Ureter (tissue), 1 donor: ENCODE data around the gene NR5A1. TPM values are rescaled to one million over a fixed set of nuclear protein-coding genes. Genes with fewer than 3 reads are reported as not detected.

Experiments used
- DNase-seq: peaks from one replicate; pipeline ENCODE4 v3.0.0-alpha.2; 2020; ENCODE audit warnings: low spot score
- total RNA-seq: library from RNA; stranded (reverse); gene quantifications from one replicate; pipeline ENCODE4 v1.2.4, GENCODE V29; 2023
- donor health status: DM: yes; HTN: yes; CAD: no.

Gene NR5A1
- total RNA-seq, 1 donor from 2014 or later: not detected

DNA sequence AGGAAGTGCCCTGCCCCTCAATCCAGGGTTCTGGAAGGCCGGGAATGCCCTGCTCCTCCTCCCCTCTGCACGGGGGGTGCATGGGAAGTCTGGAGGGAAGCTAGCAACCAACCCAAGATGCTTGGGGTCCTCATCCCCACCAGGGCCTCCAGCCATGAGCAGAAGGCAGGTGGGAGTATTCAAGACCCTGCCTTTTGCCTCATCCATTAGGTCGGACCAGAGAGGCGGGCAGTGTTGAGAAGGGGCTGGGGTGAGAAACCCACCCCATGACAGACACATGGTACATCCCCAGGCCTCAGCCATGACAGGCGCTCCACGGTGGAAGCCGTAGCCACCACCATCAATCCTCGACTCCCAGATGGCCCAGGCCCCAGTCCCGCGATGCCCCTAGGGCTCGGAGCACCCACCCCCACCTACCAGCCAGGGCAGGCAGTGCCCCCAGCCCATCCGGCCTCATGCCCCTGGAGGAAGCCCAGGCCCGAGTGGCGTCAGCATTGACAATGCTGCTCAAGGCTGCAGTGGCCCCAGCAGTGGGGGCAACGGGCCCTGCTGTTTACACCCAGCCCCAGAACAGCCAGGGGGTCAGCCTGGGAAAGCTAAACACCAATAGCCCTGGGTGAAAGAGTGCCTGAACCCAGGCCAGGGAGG, 8.6 kb downstream of the NR5A1 start:
- DNase-seq: no peak

DNA sequence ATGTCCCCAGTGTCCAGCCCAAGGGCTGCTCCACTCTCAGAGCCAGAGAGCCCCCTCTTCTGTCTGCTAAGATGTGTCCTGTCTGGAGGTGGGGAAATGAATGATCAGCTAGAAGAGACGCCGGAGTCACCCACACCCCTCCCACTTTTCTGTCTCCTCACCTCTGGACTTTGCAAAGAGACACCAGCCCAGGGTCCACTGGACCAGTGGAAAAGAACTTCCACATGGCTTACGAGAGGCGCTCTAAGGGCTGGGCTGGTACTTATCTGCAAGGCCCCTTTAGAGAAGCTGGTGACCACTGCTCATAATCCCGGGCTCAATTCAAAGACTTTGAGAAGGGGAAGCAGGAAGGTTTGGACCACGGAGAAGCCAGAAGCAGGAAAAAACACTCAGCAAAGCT, 9.2 kb downstream of the NR5A1 start:
- no peak for DNase-seq

DNA sequence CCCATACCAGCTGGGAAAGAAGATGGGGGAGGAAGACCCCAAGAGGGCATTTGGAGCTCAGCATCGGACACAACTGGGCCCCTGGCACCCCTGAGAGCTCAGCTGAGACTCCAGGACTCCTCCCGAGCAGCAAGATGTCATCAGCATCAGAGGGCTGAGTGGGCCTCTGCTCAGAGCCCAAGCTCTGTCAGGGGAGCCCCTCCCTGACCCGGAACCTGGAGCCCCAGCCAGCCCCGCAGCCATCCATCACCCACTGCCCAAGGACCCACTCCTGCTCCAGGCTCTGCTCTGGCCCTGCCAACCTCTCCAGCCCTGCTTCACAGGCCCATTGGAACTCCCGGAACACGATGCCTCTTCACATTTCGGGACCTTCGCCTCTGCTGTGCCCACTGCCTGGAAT, 9.8 kb downstream of the NR5A1 start:
- DNase-seq: no peak

DNA sequence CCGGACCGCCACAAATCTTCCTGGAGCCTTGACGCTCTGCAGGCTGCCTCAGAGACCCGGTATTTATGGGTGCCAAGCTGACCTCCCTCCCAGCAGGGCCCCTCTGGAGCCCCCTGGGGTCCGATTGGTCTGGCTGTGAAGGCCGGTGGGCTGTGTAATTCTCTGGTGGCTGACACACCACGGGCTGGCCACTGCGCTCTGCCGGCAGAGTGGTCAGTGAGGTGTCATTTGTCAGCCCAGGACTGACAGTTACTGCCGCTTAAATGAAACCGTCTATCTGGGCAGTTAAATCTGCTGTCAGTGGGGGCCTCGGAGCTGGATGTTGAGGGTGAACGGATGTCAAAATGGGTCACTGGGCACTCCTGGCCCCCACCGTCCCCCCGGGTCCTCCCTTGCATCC, 10.7 kb downstream of the NR5A1 start:
- no peak for DNase-seq

DNA sequence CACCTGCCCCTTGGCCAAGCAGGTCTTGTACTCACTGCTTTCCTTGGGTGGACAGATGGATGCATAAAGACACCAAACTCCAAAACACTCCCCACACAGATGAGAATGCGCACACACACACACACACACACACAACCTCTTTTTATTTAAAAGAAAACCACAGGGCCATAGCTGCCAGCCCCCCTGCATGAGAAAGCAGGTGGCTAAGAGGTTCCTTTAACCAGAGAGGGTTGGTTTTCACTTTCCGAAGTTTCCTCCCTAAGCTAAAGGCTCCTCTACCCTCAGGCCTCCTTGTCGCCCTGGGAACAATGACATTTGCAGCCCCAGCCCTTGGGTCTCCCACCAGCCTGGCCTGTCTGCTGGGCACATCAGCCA, 11.1 kb downstream of the NR5A1 start:
- no peak for DNase-seq

DNA sequence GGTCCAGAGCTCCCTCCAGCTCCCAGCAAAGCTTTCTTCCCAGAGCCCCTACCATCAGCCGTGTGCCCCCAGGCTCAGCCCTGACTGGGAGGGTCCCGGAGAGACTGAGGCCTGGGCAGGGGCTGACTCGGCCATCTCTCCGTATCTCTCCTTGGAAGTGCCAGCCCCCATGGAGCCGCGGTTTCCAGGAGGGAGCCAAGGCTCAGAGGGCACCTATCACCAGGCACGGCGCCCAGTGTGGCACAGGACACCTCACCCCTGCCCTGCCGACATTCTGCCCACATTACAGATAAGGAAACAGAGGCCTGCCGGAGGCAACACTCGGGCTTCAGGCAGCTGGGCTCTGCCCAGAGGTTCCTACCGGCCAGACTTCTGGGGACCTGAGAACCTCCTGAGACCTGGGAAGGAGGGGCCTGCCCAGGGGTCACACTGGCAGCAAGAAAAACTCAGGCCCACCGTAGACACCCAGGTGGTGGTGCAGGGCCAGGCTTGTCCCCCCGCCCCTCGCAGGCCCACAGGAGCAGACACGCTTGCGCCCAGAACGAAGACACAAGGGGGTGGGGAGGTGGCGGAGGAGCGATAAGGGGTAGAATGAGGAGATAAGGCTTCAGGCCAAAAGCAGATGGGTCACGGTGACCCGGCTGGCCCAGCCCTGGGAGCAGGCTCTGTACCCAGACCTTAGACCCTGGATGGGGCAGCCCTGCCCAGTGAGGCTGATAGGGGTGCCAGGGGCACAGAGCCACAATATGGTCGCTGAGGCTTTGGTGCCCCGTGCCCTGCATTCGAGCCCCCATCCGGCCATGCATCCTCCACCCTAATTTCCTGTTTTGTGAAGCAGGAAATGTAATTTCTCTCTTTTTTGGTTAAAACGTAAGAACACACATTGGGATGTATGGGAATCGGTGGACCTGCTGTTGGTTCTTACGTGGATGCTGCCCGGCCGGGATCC, 11.8 kb downstream of the NR5A1 start:
- no peak for DNase-seq

DNA sequence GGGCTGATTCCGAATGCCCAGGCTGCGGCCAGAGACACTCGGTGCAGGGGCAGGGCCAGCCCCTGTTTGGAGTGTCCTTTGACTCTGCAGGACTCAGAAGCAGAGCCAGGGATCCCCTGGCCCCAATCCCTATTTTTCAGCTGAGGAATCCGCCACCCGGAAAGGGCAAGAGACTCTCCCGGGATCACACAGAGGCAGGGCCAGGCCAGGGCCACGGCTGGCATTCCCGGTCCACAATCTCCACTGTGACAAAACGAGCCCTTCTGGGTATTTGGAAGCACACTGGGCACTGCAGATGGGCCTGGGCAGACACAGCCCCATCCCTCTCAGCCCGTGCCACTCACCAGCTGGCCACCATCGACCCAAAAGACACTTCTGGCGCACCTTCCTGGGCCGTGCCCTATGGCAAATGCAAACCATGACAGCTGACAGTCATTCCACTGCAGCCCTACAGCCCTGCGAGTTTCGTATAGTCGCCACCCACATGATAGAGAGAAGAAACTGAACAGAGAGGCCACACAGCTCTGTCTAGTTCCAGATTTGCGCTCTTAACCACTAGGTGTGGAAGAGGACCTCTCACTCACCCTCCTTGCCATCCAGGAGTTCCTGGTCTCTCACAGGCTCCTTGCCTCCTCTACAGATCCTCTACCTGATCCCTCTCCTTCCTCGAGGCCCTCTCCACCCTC, 13.3 kb downstream of the NR5A1 start:
- DNase-seq: no peak

DNA sequence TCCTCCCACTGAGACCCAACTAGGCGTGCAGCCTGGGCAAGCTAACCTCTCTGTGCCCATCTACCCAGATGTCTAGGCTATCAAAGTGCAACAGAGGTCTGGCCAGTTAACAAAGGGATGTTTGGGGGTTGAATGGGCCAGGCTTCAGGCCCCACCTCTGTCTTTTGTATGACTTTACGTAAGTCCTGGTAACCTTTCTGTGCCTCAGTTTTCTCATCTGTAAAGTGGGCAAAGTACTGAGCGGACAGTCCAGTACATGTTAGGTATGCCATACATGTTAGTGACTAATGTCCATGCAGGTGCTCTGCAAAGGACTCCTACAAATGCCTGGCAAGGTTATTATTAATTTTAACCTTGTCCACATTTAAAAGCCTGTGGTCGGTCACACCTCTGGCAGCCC, 14.0 kb downstream of the NR5A1 start:
- no peak for DNase-seq

DNA sequence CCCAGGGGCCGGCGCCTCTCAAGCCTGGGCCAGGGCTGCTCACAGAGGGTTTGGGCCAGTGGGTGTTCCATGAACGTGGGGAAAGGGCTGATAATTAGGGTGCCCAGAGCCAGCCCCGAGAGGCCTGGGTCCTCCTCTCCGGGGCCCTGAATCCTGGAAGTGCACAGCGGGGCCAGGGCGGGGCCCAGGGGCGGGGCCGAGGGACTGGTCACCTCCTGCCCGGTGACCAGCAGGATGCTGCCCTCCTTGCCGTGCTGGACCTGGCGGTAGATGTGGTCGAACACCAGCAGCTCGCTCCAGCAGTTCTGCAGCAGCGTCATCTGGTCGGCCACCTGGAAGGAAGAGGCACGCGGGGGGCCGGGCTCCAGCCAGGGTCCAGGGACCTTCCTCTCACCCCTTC, 14.4 kb downstream of the NR5A1 start:
- no peak for DNase-seq

DNA sequence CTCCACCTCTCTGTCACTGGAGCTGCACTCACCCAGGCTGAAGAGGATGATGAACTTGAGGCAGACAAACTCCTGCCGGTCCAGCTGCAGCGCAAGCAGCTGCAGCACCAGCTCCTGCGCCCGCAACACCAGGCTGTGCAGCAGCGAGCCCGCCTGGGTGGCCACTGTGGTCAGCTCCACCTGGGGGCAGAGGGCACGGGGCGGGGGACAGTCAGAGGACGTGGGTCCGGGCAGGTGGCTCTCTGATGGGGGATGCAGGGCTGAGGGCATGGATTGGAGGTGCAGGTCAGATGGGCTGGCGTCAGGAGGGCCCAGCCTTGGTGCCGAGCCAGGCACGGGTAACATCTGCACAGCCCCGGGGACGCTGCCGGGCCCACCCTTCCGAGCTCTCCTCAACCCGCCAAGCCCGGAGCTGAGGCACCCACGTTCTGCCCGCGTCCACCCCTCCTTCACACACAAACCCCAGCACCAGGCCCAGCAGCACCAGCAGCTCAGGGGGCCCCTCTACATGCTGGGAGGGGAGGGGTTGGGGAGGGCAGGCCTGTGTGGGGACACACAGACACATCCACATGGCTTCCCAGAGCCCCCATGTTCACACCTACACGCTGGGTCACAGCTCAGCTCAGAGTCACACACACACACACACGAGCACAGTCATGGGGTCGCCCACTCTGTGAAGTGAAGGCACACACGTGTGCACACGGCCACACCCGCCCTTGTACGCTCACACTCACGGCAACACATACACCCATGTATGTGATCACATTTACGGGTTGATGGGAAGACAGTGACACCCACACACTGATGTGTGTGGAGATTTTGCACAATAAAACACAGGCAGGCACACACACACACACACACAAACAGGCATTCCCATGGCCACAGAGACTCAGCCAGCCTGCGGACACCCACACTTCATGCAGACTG, 15.9 kb downstream of the NR5A1 start:
- no peak for DNase-seq

DNA sequence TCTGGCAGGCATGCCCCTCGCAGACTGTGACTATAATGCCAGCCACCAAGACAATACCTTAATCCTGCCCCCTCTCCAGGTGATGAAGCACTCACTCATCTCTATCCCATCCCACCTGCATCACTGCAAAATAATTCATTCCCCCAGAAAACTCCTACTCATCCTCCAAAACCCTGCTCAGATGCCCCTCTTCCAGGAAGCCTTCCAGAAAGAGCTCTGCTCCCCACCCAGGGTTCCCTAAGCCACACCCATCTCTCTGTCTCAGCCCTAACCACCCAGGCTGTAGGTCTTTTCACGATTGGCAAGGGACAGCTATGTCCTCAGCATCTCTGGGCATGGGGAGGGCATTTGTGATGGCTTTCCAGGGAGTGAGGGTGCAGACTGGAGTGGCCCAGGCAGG, 17.2 kb downstream of the NR5A1 start:
- DNase-seq: no peak

DNA sequence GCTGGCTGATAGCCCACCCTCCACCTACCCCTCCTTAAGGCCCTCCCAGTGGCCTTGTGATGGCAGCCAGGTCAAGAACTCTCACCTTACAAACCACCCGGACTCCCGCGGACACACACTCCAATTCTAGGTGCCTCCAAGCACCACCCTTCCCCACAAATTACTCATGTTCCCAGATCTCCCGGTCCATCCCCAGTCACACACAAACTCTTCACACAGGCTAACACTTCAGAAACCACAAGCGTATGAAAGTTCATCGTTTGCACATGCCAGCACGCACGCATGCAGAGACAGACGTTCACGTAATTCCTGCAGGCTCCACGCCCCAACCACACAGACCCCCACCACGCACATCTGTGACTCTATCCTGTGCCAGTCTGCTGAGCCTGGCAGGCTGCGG, 18.0 kb downstream of the NR5A1 start:
- no peak for DNase-seq

DNA sequence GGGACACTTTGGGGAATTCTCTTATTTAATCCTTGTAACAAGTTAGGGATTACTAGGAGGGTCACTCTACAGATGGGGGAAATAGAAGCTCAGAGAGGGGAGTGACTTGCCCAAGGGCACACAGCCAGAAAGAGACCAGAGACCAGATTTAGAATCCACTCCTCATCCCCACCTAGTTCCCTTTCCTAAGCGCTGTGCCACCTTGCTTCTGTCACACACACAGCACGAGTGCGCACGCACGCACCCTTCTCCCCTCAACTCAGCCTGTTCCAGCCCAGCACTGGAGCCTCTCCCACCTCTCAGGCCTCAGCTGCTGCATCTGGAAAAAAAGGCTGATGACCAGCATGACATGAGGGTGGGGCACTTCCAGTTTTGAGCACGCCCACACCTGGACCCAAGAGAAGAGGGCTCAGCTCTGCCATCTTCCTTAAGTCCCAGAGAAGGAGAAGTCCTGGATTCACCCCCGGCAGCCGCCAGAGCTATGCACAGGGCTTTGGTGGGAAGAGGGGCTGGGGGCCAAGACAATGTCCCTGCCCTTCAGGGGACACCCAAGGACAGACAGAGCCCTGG, 18.5 kb downstream of the NR5A1 start:
- DNase-seq: no peak

DNA sequence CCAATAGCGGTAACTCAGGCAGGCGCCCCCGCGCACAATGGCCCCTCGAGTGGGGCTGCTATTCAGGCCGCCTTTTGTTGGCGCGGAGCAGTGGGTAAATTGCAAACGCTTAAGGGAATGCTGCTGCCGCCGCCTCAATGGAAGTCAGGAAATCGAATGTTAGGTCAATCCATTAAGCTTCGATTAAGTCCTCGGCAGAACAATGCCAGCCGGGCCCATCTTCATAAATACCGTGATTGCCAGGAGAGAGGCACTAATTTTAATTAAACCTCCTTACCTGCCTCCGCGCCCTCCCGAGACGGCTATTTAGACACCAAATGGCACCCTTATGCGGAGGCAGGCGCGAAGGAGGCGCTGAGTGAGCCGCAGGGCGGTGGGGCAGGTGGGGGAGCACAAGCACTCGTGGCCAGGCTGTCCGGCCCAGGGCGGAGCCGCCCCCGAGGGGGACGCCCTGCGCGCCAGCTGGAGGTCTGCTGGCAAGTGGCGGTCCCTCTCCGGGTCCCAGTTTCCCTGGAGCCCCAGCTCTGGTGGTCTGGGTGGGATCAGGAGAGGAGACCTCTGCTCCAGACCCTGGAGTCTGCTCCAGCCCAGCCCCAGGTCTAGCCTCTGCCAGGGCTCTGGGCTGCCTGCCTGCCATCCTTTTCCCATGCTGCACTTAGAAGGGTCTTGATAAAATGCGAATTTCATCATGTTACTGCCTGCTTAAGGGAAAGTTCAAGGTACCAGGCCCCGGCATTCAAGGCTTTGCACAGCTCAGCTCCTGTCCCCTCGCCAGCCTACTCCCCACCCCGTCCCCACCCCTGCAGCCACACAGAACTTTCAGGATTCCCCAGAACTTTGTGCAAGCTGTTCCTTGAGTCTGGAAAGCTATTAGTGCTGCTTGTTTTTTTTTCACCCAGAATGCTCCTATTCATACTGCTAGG, 19.7 kb downstream of the NR5A1 start:
- no peak for DNase-seq

DNA sequence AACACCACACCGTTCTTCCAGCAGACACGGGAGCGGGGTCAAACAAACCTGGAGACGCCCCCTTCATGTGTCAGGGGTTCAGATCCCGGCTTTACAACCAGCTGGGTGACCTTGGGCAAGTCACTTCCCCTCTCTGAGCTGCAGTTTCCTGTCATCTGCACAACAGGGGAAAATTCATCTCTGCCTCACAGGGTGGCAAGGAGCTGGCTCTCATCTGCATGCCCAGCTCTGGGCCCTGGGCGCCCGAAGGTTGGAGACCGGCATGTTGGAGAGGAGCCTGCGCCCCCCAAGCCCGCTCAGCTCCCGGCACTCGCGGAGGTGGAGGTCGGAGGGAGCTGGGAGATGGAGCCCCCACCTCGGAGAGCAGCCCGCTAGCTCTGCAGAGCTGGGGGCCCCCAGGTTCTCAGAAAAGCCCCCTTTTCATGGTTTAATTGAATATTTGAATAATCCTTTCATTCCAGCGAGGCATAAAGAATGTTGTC, 20.4 kb downstream of the NR5A1 start:
- DNase-seq: no peak

DNA sequence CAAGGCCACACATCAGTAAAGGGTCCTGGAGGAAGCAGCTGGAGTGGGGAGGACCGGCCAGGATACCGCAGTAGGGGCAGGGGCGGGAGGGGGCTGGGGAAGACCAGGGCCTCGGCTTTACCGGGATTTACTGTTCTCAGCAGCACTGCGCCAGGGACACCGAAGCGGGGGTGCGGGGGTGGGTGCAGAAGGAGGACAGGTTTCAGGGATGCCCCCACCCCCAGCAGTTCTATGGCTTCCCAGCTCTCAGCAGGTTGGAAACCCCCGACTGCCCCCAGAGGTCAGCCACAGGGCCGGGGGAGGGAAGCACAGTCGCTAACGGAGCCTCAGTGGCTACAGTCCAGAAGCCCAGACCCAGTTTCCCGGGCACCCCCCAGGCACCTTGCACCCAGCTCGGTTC, 21.3 kb downstream of the NR5A1 start:
- DNase-seq: no peak

DNA sequence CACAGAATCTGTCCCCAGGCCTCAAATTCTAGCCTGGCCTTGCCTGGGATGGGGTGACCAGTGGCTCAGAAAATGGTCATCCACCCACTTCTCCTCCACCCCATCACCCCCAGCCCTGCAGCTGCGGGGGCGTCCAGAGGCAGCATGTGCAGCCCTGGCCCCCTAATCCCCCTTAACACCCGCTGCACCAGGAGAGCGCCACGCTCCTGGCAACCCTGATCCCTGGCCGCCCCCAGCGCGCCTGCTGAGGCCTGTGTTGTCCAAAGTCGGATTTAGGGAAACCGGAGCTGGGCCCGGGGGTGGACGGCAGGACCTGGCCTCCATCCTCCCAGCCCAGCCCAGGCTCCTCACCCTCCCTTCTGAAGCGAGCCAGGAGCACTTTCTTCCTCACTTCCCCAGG, 22.0 kb downstream of the NR5A1 start:
- DNase-seq: no peak

DNA sequence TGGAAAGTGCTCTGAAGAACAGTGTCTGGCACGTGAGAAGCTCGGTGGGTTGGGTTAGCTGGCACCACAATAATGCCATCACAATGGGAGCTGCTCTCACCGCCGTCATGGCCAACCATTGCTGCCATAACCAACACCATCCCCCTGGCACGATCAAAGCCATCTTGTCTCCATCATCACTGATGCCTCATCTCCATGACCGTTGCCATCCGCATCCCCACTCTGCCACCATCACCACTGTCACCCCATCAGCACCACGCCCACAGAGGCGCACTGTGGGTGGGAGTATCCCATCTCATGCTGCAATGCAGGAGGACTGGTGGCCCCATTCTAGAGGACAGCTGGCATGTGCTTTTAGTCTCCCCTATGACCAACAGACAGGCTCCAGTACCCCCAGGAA, 23.7 kb downstream of the NR5A1 start:
- no peak for DNase-seq

DNA sequence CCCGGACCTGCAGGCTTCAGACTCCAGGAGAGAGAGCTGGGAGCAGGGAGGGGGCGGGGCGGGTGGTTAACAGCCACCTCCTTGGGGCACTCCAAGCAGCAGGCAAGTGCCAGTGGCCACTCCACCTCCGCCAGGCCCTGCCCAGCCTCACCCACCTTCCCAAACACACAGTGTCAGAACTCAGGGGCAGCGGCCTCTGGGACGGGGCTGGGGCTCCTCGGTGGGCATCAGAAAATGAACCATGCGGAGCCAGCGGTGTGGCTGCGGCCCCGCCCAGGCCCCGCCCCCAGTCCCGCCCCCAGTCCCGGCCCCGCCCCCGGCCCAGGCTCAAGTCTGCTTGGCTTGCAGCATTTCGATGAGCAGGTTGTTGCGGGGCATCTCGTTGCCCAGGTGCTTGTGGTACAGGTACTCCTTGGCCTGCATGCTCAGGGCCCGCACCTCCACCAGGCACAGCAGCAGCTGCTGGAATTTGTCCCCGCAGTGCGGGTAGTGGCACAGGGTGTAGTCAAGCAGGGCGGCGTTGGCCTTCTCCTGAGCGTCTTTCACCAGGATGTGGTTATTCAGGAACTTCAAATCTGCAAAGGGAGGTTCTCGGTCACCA, 24.7 kb downstream of the NR5A1 start:
- no peak for DNase-seq

DNA sequence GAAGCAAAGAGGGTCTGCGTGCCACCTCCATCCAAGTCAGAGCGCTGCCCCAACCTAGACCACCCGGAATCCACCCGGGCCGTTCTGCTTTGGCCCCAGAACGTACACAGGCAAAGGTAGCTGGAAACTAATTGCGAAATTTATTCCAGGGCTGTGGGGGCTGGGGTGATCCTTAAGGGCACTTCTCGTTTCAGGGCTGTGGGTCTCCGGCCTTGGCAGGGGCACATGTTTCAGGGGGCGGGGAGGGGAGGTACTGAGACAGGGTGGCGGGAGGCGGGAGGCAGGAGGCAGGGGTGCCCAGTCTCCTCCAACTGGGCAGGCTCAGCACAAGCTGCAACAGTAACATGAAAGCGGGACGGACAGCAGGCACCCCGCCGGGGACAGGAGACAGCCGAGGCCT, 26.1 kb downstream of the NR5A1 start:
- DNase-seq: no peak
